ENCODE results near the gene ABCD1.
A peak's percentile ranks its signal among the peaks of the same experiment; 100 is the strongest.
"Not testable (repeated sequence)": the region's sequence is repeated elsewhere in the genome, so short reads cannot be mapped to it uniquely, and the experiment has no call there.

Gene ABCD1

DNA sequence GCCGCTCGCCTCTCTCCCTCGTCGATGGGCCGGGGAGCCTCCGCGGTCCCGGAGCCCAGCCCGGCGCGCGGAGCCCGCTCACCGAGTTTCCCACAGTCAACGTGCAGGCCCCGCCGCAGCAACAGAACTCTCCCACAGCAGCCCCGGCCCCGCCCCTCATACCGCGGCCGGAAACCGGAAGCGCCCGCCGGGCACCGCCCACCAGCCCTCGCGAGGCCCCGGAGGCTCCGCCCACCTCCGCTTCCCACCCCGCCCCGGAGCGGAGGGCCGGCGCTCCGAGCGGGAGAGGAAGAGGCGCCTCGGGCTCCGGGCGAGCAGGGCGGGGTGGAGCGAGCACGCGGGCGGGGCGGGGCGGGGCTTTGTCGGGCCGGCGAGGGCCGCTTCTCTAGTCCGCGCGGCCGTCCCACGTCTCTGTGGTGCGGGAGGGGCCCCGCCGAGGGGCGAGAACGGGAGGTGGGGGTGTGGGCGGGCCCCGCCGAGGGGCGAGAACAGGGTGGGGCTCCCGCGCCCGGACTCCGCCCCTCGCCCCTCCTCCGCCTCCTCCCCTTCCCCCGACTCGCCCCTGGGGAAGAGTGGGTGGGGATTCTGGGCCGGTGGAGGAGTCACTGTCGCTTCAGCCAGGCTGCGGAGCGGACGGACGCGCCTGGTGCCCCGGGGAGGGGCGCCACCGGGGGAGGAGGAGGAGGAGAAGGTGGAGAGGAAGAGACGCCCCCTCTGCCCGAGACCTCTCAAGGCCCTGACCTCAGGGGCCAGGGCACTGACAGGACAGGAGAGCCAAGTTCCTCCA, at the start of gene ABCD1, which contains the start of gene BCAP31:
ABCD1 (plus strand) TSS at position 605 of the 787 bp plus-strand sequence. CDS start 411 bp downstream, outside the sequence.
BCAP31 (minus strand) TSS at position 136 of the 787 bp plus-strand sequence. CDS start 1,143 bp downstream, outside the sequence.
- Histone ChIP-seq H3K9ac (ENCODE audit: low read length) (peak within 1 kb of the TSS; percentile 68), H3K27ac (ENCODE audit: low read depth, low read length) (peak within 1 kb of the TSS; percentile 79), H3K36me3 (ENCODE audit: control insufficient read depth, insufficient read depth, low read length) (peaks cover 3% of the 10 kb centered on the region), H3K4me1 (ENCODE audit: control insufficient read depth, insufficient read depth, low read length) (peaks cover 24% of the 10 kb centered on the region), H3K4me3 (ENCODE audit: low read length) (peak within 1 kb of the TSS; percentile 65), H3K27me3 (ENCODE audit: control insufficient read depth, insufficient read depth, low read length) (peaks cover 3% of the 10 kb centered on the region)

DNA sequence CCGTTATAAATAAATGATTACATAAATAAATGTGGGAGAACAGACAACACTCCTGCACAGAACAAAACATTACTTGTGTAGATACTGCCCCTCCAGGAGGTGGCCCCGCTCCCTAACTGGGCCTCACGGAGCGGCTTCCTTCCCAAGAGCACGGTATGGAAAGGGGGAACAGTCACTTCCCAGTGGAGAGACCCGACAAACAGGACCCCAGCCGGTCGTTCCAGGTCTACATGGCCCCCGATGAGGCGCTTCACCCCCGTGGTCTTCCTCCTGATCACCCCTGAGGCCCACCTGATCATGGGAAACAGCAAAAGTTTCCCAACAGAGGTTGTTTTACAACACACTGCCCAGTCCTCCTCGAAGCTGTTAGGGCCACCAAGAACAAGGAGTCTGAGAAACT, 43.5 kb upstream of the ABCD1 start:
- H3K4me3 ChIP-seq (ENCODE audit: low read length): no peak overlapping the region
- no peaks in the 10 kb centered on the region for H3K27me3 ChIP-seq (ENCODE audit: control insufficient read depth, insufficient read depth, low read length)
- H3K9ac ChIP-seq (ENCODE audit: low read length): no peak overlapping the region
- H3K4me1 ChIP-seq (ENCODE audit: control insufficient read depth, insufficient read depth, low read length): no peaks in the 10 kb centered on the region
- H3K36me3 ChIP-seq (ENCODE audit: control insufficient read depth, insufficient read depth, low read length): no peaks in the 10 kb centered on the region
- H3K27ac ChIP-seq (ENCODE audit: low read depth, low read length): no peak overlapping the region

DNA sequence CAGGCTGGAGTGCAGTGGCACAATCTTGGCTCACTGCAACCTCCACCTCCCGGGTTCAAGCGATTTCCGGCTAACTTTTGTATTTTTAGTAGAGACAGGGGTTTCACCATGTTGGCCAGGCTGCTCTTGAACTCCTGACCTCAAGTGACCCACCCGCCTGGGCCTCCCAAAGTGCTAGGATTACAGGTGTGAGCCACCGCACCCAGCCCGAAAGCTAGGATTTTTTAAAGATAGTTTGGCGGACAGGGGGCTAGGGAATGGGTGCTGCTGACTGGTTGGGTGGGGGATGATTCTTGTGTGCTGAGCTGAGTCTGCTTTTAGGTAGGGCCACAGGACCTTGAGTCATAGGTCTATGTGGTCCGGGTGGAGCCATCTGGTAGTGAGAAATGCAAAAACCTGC, 41.2 kb upstream of the ABCD1 start:
- H3K9ac ChIP-seq (ENCODE audit: low read length); H3K27me3 ChIP-seq (ENCODE audit: control insufficient read depth, insufficient read depth, low read length); H3K4me3 ChIP-seq (ENCODE audit: low read length); H3K36me3 ChIP-seq (ENCODE audit: control insufficient read depth, insufficient read depth, low read length); H3K4me1 ChIP-seq (ENCODE audit: control insufficient read depth, insufficient read depth, low read length); H3K27ac ChIP-seq (ENCODE audit: low read depth, low read length): not testable (repeated sequence)

DNA sequence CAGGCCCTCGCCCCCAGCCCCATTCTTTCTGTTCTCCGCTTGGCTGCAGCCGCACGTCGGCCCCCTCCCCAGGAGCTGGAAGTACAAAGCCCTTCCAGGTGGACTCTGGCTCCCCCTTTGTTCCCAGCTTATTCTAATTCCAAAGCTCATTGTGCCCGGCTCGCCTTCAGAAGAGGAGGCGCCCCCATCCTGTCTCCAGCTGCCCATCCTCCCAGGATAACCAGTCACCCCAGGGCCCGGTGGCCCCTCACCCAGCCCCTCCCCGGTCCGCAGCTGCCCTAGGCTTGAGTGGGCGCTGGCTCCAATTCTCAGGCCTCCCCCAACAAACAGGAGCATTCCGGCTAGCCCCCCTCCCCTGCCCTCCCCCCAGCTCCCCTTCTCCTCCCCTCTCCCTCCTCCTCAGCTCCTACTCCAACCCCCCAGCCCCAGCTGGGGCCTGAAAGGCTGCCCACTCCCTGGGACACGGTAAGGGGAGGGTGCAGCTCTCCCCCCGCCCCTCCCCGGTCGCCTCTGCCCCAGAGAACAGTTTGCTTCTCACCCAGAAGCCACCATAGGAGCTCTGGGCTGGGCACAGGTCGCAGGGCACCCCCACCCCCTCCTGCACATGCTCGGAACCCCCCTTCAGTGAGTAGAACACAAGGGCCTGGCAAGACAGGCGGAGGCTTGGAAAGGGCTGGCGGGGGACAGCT, 40.0 kb upstream of the ABCD1 start:
- Histone ChIP-seq H3K4me1 (ENCODE audit: control insufficient read depth, insufficient read depth, low read length) (no peaks in the 10 kb centered on the region), H3K9ac (ENCODE audit: low read length) (no peak overlapping the region), H3K4me3 (ENCODE audit: low read length) (no peak overlapping the region), H3K36me3 (ENCODE audit: control insufficient read depth, insufficient read depth, low read length) (no peaks in the 10 kb centered on the region), H3K27ac (ENCODE audit: low read depth, low read length) (no peak overlapping the region), H3K27me3 (ENCODE audit: control insufficient read depth, insufficient read depth, low read length) (no peaks in the 10 kb centered on the region)

DNA sequence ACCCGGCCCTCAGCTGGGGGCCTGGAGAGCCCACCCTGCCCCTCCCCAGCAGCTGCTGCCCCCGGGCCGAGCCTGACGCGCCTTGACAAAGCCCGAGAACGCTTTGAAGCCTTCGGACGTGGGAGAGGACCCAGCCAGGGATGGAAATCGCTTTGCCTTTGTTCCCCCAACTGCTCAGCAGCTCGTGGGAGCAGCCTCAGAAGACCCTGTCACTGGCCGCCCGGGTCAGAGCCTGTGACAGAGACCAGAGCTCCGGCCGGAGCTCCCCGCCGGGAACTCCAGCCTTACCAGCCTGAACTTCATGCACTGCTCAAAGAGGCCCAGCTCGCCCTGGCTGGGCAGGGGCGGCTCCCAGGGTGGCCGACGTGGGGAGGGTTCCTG, 39.5 kb upstream of the ABCD1 start:
- Histone ChIP-seq H3K36me3 (ENCODE audit: control insufficient read depth, insufficient read depth, low read length) (no peaks in the 10 kb centered on the region), H3K27me3 (ENCODE audit: control insufficient read depth, insufficient read depth, low read length) (no peaks in the 10 kb centered on the region), H3K27ac (ENCODE audit: low read depth, low read length) (no peak overlapping the region), H3K4me1 (ENCODE audit: control insufficient read depth, insufficient read depth, low read length) (peaks cover 3% of the 10 kb centered on the region), H3K4me3 (ENCODE audit: low read length) (no peak overlapping the region), H3K9ac (ENCODE audit: low read length) (no peak overlapping the region)

DNA sequence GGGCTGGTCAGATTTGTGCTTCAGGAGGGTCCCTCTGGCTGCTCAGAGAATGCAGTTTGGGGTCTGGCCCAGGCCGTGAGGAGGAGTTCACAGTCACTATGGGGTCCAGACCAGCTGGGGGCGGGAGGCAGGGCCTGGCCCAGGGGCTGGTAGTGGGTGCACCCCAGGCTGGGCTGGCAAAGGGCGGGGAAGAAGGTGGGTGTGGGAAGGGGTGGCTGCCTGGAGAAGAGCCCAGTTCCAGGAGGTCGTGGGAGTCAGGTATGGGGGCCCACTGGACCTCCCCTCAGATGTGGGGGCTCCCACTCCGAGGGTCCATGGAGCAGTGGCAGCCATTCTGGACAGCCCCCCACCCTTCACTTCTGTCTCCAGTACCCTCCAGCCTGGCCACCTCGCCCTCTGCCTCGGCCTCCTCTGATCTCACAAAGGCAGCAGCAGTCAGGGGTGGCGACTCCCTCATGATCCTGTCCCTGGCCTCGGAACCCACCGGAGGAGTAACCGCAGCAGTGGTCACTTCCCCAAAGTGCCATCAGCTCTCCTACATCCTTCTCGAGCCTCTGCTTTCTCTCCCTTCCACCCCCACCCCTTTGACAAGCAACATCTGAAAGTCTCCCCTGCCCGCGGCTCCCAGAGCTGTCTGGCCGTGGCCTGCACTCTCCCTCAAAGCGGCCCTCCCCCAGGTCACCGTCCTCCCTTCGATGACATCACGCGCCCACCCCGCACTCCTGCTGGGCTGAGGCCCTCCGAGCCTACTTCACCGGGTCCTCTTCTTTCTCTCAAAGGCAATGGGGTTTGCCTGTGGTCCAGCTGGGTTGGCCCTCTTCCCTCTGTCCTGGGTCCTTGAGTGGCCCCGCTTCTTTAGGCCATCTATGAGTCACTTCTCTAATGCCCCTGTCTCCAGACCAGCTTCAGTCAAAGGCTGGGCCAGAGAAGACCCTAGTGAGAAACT, 38.6 kb upstream of the ABCD1 start:
- Histone ChIP-seq H3K4me1 (ENCODE audit: control insufficient read depth, insufficient read depth, low read length) (peaks cover 3% of the 10 kb centered on the region), H3K27me3 (ENCODE audit: control insufficient read depth, insufficient read depth, low read length) (no peaks in the 10 kb centered on the region), H3K9ac (ENCODE audit: low read length) (no peak overlapping the region), H3K4me3 (ENCODE audit: low read length) (no peak overlapping the region), H3K27ac (ENCODE audit: low read depth, low read length) (no peak overlapping the region), H3K36me3 (ENCODE audit: control insufficient read depth, insufficient read depth, low read length) (no peaks in the 10 kb centered on the region)

DNA sequence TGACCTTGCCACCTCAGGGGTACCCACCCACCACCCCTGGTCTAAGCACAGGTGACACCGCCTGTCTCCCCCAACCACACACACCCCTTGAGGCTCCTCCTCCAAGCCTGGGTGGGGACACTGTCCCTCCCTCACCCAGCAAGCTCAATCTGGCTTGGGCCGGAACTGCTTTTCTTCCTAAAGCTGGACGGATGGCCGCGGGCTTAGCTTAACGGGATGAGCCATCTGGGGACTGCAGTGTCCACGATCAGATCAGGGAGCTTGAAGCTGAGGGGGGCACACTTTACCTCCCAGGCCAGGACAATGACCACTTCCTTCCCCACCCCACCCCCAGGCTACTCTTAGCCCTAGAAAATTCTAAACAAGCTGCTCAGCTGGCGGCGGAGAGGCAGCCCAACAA, 37.9 kb upstream of the ABCD1 start:
- no peaks in the 10 kb centered on the region for H3K36me3 ChIP-seq (ENCODE audit: control insufficient read depth, insufficient read depth, low read length)
- no peak overlapping the region for H3K4me3 ChIP-seq (ENCODE audit: low read length)
- H3K27ac ChIP-seq (ENCODE audit: low read depth, low read length): peak overlapping the region; percentile 58
- no peaks in the 10 kb centered on the region for H3K27me3 ChIP-seq (ENCODE audit: control insufficient read depth, insufficient read depth, low read length)
- H3K9ac ChIP-seq (ENCODE audit: low read length): no peak overlapping the region
- peaks cover 3% of the 10 kb centered on the region for H3K4me1 ChIP-seq (ENCODE audit: control insufficient read depth, insufficient read depth, low read length)

DNA sequence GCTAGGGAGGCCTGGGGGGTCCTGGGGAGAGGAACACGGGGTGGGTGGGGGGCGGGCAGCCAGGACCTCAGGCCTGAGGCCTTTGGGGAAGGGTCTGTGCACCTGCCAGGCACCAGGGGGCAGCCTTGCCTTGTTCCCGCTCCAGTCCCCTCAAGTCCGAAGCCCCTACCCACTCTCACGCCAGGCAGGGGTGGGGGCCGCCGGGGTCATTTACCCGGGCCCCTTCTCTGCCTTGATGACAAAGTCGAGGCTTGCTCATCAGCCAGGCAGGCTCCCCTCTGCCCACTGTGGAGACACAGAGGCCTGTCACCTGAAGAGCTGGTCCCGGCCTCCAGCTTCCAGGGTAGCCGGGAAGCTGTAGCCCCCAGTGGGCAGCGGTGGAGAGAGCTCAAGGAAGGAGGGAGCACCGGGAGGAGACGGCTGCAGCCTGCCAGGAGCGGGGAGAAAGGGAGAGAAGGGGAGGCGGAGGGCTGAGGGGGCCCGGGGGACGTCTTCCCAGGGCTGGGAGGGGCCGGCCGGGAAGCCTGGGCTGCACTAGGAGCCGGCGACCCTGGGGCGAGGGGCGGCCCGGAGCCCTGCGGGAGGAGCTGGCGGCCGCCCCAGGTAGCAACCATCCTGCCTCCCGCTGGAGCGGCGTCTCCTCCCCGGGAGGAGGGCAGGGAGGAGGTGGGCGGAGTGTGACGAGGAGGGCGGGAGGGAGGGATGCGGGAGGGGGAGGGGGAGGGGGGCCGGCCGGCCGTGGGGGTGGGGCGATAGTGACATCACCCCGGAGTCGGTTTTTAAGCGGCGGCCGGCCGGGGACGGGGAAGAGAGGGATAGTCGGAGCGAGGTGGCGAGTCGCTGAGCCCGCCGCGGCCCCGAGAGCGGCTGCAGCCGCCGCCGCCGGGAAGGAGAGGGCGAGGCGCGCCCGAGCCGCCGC, 37.3 kb upstream of the ABCD1 start, which contains the start of gene SLC6A8:
SLC6A8 (plus strand) TSS at position 806 of the 919 bp plus-strand sequence. CDS start 649 bp downstream, outside the sequence.
- Histone ChIP-seq H3K27ac (ENCODE audit: low read depth, low read length) (peak within 1 kb of the TSS; percentile 77), H3K4me3 (ENCODE audit: low read length) (peak within 1 kb of the TSS; percentile 46), H3K27me3 (ENCODE audit: control insufficient read depth, insufficient read depth, low read length) (no peaks in the 10 kb centered on the region), H3K36me3 (ENCODE audit: control insufficient read depth, insufficient read depth, low read length) (no peaks in the 10 kb centered on the region), H3K9ac (ENCODE audit: low read length) (no peak within 1 kb of the TSS), H3K4me1 (ENCODE audit: control insufficient read depth, insufficient read depth, low read length) (peaks cover 3% of the 10 kb centered on the region)

DNA sequence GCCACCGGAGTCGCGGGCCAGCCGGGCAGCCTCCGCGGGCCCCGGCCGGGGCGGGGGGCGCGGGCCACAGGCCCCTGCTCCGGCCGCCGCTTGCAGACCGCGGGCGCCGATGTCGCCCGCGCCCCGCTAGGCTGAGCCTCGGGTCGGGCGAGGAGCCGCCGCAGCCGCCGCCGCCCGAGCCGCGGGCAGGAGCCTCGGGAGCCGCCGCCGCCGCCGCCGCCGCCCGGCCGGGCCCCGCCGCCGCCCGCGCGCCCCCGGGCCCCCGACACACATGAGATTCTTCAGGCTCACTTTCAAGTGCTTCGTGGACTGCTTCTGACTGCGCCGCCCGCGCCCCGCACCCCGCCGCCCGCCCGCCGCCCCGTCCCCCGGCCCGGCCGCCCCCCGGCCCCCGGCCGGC, 36.6 kb upstream of the ABCD1 start:
- Histone ChIP-seq H3K4me1 (ENCODE audit: control insufficient read depth, insufficient read depth, low read length) (peaks cover 3% of the 10 kb centered on the region), H3K36me3 (ENCODE audit: control insufficient read depth, insufficient read depth, low read length) (no peaks in the 10 kb centered on the region), H3K9ac (ENCODE audit: low read length) (no peak overlapping the region), H3K4me3 (ENCODE audit: low read length) (no peak overlapping the region), H3K27ac (ENCODE audit: low read depth, low read length) (no peak overlapping the region), H3K27me3 (ENCODE audit: control insufficient read depth, insufficient read depth, low read length) (no peaks in the 10 kb centered on the region)

DNA sequence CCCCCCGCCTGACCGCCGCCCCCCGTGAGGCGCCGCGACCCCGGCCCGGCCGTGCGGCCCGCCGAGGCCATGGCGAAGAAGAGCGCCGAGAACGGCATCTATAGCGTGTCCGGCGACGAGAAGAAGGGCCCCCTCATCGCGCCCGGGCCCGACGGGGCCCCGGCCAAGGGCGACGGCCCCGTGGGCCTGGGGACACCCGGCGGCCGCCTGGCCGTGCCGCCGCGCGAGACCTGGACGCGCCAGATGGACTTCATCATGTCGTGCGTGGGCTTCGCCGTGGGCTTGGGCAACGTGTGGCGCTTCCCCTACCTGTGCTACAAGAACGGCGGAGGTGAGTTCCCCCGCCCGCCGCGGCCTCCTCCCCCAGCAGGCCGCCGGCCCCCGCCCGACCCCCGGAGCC, 36.1 kb upstream of the ABCD1 start:
- peak overlapping the region; percentile 77 for H3K27ac ChIP-seq (ENCODE audit: low read depth, low read length)
- H3K36me3 ChIP-seq (ENCODE audit: control insufficient read depth, insufficient read depth, low read length): no peaks in the 10 kb centered on the region
- H3K27me3 ChIP-seq (ENCODE audit: control insufficient read depth, insufficient read depth, low read length): no peaks in the 10 kb centered on the region
- H3K9ac ChIP-seq (ENCODE audit: low read length): no peak overlapping the region
- peak overlapping the region; percentile 46 for H3K4me3 ChIP-seq (ENCODE audit: low read length)
- H3K4me1 ChIP-seq (ENCODE audit: control insufficient read depth, insufficient read depth, low read length): peaks cover 3% of the 10 kb centered on the region

DNA sequence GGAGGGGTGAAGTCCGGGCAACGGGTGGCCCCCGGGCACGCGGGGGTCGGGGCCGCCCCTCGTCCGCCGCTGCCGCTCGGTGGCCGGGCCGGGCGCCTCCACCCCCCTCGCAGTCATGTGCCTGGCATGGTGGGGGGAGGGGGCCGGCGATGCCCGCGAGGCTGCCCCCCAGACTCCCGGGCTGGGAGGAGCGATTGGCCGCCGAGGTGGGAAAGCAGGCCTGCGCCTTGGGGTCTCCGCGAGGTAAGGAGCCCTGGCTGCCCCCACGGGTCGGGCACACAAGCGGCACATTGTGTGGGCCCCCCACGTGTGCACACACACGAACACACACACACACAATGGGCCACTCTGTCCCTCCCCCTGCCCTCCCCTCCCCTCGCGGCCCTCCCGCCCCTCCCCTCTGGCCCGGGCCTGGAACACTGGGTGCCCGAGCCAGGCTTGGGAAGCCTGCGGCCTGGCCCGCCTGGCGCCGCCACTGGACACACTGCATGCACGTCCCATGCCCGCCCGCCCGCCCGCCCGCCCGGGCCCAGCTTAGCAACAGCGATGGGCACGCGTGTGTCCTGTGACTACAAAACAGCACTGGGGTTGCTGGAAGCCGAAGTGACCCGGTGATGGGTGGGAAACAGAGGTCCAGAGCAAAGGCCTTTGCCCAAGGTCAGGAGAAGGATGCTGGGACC, 35.6 kb upstream of the ABCD1 start:
- Histone ChIP-seq H3K36me3 (ENCODE audit: control insufficient read depth, insufficient read depth, low read length) (no peaks in the 10 kb centered on the region), H3K27me3 (ENCODE audit: control insufficient read depth, insufficient read depth, low read length) (no peaks in the 10 kb centered on the region), H3K4me1 (ENCODE audit: control insufficient read depth, insufficient read depth, low read length) (peaks cover 3% of the 10 kb centered on the region), H3K27ac (ENCODE audit: low read depth, low read length) (peak overlapping the region; percentile 77), H3K9ac (ENCODE audit: low read length) (no peak overlapping the region), H3K4me3 (ENCODE audit: low read length) (peak overlapping the region; percentile 49)

All from rectal smooth muscle tissue (tissue), 1 donor.